Tibial artery (tissue), 4 donors: ENCODE measurements around the gene INPP5A.

Experiments used
- DNase-seq, 2 donors: peaks; one replicate each; pipeline ENCODE4 v3.0.0-alpha.2; 2019
- H3K27ac ChIP-seq, 2 donors: fragments of 200-600 bp; sonication (generic) in 1 of 2; 1 replicate in 1 of 2; 2 replicates in 1 of 2; pipeline ENCODE4 v1.5.1; 2018 to 2019; ENCODE audit warnings: mild to moderate bottlenecking in 1 of 2
- H3K27me3 ChIP-seq, 2 donors: fragments of 200-600 bp; sonication (generic) in 1 of 2; one replicate each; pipeline versions ENCODE4 v1.5.1 to v1.6.0; 2016 to 2019
- H3K36me3 ChIP-seq, 3 donors: fragments of 200-600 bp; sonication (generic) in 2 of 3; one replicate each; pipeline ENCODE4 v1.5.1; 2016 to 2019; ENCODE audit warnings: mild to moderate bottlenecking in 2 of 3
- H3K4me1 ChIP-seq, 4 donors: fragments of 200-600 bp; sonication (generic) in 2 of 4; 1 replicate in 3 of 4; 2 replicates in 1 of 4; pipeline ENCODE4 v1.5.1; 2016 to 2019
- H3K4me3 ChIP-seq, 2 donors: fragments of 200-600 bp; sonication (generic) in 1 of 2; 1 replicate in 1 of 2; 2 replicates in 1 of 2; pipeline ENCODE4 v1.5.1; 2018 to 2019; ENCODE audit warnings: mild to moderate bottlenecking in 2 of 2
- H3K9me3 ChIP-seq, 3 donors: fragments of 200-600 bp; sonication (generic) in 1 of 3; one replicate each; pipeline ENCODE4 v1.5.1; 2016 to 2019
- CTCF ChIP-seq, 2 experiments: fragments of 200-600 bp in 1 of 2; fragments of 450-650 bp in 1 of 2; IDR thresholded peaks; one replicate each; pipeline ENCODE4 v1.5.1; 2017 to 2019; ENCODE audit warnings: antibody characterized with exemption in 2 of 2, mild to moderate bottlenecking in 1 of 2, moderate library complexity in 1 of 2
- intact Hi-C: fragments of 100-400 bp; cut with DNase I; formaldehyde crosslinking; loops from one replicate; pipeline ENCODE4 v1.15.0; 2023; ENCODE audit warnings: low total_unique reads

INPP5A gene

GRCh38 chr10:132608511-132609195, 71.1 kb downstream of the INPP5A start:
- peak in 1 of 2 donors; percentile 63 for DNase-seq
- intact Hi-C loops: no loop called here
- no peak overlapping the region for H3K4me3 ChIP-seq
- H3K9me3 ChIP-seq: no peaks in the 10 kb centered on the region
- peaks cover 0 to 5% (median 0%) of the 10 kb centered on the region in 3 donors for H3K36me3 ChIP-seq
- TF ChIP-seq CTCF (IDR thresholded peaks at IDR 0.05): no peak
- peaks cover 11 to 67% (median 41%) of the 10 kb centered on the region in 4 donors for H3K4me1 ChIP-seq
- H3K27me3 ChIP-seq: no peaks in the 10 kb centered on the region
- no peak overlapping the region for H3K27ac ChIP-seq

- Histone ChIP-seq H3K9me3 (no peaks in the 10 kb centered on the region), H3K27ac (no peak overlapping the region), H3K4me3 (no peak overlapping the region), H3K27me3 (no peaks in the 10 kb centered on the region), H3K4me1 (peaks cover 11 to 62% (median 38%) of the 10 kb centered on the region in 4 donors), H3K36me3 (peaks cover 0 to 5% (median 0%) of the 10 kb centered on the region in 3 donors)
- DNase-seq: no peak
- intact Hi-C loops: no loop called here
- no peak for TF ChIP-seq CTCF (IDR thresholded peaks at IDR 0.05)
Measured at GRCh38 chr10:132609211-132609610, 71.6 kb downstream of the INPP5A start.

GRCh38 chr10:132610071-132610701, 72.6 kb downstream of the INPP5A start:
- Histone ChIP-seq H3K4me1 (peaks cover 11 to 53% (median 35%) of the 10 kb centered on the region in 4 donors), H3K27ac (no peak overlapping the region), H3K9me3 (no peaks in the 10 kb centered on the region), H3K27me3 (no peaks in the 10 kb centered on the region), H3K4me3 (no peak overlapping the region), H3K36me3 (peaks cover 0 to 8% (median 5%) of the 10 kb centered on the region in 3 donors)
- intact Hi-C loops: no loop called here
- DNase-seq: no peak
- no peak for TF ChIP-seq CTCF (IDR thresholded peaks at IDR 0.05)

GRCh38 chr10:132611026-132611910, 73.7 kb downstream of the INPP5A start:
- Histone ChIP-seq H3K27me3 (no peaks in the 10 kb centered on the region), H3K4me3 (no peak overlapping the region), H3K4me1 (peaks cover 7 to 45% (median 27%) of the 10 kb centered on the region in 4 donors), H3K36me3 (peaks cover 0 to 11% (median 5%) of the 10 kb centered on the region in 3 donors), H3K9me3 (no peaks in the 10 kb centered on the region), H3K27ac (no peak overlapping the region)
- no peak for DNase-seq
- no peak for TF ChIP-seq CTCF (IDR thresholded peaks at IDR 0.05)
- intact Hi-C loops: no loop called here

- DNase-seq: no peak
- H3K4me3 ChIP-seq: no peak overlapping the region
- no peaks in the 10 kb centered on the region for H3K9me3 ChIP-seq
- peaks cover under 1 to 38% (median 22%) of the 10 kb centered on the region in 4 donors for H3K4me1 ChIP-seq
- H3K36me3 ChIP-seq: peaks cover 0 to 14% (median 5%) of the 10 kb centered on the region in 3 donors
- no peak for TF ChIP-seq CTCF (IDR thresholded peaks at IDR 0.05)
- intact Hi-C loops: no loop called here
- H3K27ac ChIP-seq: peak overlapping the region in 1 of 2 donors; percentile 22
- no peaks in the 10 kb centered on the region for H3K27me3 ChIP-seq
Measured at GRCh38 chr10:132611986-132612385, 74.4 kb downstream of the INPP5A start.
